PFSK-1 (cell line): ENCODE data around the gene NARS2.

Experiments
- FOXP2 ChIP-seq: optimal IDR thresholded peaks from 2 replicates; pipeline ENCODE3; 2011; ENCODE audit warnings: borderline replicate concordance, control low read depth, inconsistent platforms; ENCODE audit not compliant: insufficient read depth; ENCODE audit errors: extremely low read length, extremely low read depth
- POLR2AphosphoS5 ChIP-seq: IDR thresholded peaks from 2 replicates; pipeline ENCODE4 v1.6.1; 2012; ENCODE audit warnings: low read depth, mild to moderate bottlenecking, control low read depth, low read length, moderate library complexity
- SIN3A ChIP-seq: IDR thresholded peaks from 2 replicates; pipeline ENCODE4 v1.6.1; 2012; ENCODE audit warnings: mild to moderate bottlenecking, low read length, moderate library complexity, borderline replicate concordance; ENCODE audit not compliant: insufficient read depth
- TAF1 ChIP-seq: IDR thresholded peaks from 2 replicates; pipeline ENCODE4 v1.6.1; 2012; ENCODE audit warnings: low read length, control low read depth, borderline replicate concordance; ENCODE audit not compliant: insufficient read depth
- TF ChIP-seq, protein P1 (sequence below), 2 experiments: IDR thresholded peaks; 2 replicates each; pipeline versions ENCODE4 v1.6.1 to v1.8.0; 2011 to 2012; ENCODE audit warnings: low read depth in 2 of 2, low read length in 2 of 2, control low read depth in 1 of 2, inconsistent platforms in 1 of 2, mild to moderate bottlenecking in 1 of 2, moderate library complexity in 1 of 2; ENCODE audit not compliant: insufficient read depth in 1 of 2

DNA sequence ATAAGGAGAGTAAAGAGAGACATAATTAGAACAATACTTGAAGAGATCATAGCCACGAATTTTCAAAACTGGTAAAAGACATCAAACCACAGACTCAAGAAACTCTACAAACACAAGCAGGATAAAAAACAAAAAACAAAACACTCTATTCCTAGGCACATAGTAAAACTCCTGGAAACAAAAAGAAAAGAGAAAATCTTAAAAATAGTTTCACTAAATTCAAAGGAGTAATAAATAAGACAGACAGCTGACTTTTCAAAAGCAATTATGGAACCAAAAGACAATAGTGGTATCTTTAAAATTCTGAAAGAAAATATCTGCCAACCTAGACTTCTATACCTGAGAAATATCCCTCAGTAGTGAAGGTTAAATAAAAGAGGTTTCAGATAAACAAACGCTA, 9.2 kb upstream of the NARS2 start:
- TF ChIP-seq, protein P1, sequence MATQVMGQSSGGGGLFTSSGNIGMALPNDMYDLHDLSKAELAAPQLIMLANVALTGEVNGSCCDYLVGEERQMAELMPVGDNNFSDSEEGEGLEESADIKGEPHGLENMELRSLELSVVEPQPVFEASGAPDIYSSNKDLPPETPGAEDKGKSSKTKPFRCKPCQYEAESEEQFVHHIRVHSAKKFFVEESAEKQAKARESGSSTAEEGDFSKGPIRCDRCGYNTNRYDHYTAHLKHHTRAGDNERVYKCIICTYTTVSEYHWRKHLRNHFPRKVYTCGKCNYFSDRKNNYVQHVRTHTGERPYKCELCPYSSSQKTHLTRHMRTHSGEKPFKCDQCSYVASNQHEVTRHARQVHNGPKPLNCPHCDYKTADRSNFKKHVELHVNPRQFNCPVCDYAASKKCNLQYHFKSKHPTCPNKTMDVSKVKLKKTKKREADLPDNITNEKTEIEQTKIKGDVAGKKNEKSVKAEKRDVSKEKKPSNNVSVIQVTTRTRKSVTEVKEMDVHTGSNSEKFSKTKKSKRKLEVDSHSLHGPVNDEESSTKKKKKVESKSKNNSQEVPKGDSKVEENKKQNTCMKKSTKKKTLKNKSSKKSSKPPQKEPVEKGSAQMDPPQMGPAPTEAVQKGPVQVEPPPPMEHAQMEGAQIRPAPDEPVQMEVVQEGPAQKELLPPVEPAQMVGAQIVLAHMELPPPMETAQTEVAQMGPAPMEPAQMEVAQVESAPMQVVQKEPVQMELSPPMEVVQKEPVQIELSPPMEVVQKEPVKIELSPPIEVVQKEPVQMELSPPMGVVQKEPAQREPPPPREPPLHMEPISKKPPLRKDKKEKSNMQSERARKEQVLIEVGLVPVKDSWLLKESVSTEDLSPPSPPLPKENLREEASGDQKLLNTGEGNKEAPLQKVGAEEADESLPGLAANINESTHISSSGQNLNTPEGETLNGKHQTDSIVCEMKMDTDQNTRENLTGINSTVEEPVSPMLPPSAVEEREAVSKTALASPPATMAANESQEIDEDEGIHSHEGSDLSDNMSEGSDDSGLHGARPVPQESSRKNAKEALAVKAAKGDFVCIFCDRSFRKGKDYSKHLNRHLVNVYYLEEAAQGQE (IDR thresholded peaks at IDR 0.05; ENCODE audit: insufficient read depth in 1 of 2, low read depth in 2 of 2, low read length in 2 of 2): no peak
- TF ChIP-seq POLR2AphosphoS5 (no peak), FOXP2 (no peak), TAF1 (no peak), SIN3A (no peak)
